Right kidney (tissue), 1 donor: ENCODE measurements around the gene VEGFB.
"Not testable (repeated sequence)": the region's sequence is repeated elsewhere in the genome, so short reads cannot be mapped to it uniquely, and the experiment has no call there.

Source experiments
- DNase-seq: peaks from one replicate; pipeline ENCODE4 v3.0.0-alpha.2; 2016

Gene VEGFB

DNA sequence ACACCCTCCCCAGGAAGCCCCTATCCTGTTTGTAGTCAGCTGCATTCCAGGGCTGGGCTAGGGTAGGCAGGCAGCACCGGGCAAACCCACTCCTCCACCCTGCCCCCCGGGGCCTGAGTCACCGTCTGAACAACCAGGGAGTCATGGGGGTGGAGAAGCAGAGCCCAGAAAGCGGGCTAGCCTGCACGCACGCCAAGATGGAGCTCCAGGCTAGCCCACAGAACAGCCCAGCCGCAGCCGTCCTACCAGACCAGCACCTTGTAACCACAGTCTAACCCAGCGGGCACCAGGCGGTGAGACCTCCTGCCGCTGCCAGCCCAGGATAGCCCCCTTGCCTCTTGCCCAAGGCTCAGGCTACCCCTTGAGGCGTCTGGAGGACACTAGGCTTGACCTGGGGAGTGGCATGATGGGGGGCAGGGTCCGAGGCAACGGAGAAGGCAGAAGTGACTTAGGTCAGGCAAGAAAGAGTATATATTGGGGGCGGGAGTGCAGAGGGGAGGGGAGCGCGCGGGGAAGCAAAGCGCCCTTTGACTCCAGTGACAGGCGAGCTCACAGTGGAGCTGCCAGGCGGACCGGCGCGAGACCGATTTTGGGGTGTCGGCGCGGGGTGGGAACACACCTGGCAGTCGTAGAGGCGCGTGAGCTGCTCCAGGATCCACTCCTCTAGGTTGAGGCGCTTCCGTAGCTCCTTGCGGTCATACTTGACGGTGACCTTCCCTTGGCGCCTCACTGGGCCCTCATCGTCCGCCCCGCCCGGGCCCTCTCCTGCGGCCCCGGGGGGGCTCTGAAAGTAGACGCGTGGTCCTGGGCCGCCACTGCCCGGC is 11.6 kb downstream of the VEGFB start:
- peak; percentile 56 for DNase-seq

DNA sequence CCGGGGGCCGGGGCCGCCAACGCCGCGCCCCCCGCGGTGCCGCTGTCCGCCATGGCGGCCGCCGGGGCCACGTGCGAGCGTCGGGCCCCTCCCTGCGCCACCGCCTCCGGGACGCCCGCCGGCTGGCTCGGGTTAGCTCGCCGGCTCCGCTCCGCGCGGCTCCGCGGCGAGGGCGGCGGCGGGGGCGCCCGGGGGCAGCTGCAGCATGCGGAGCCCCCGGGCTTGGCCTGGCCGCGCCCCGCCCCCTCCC is 12.2 kb downstream of the VEGFB start:
- DNase-seq, result not testable (repeated sequence)

DNA sequence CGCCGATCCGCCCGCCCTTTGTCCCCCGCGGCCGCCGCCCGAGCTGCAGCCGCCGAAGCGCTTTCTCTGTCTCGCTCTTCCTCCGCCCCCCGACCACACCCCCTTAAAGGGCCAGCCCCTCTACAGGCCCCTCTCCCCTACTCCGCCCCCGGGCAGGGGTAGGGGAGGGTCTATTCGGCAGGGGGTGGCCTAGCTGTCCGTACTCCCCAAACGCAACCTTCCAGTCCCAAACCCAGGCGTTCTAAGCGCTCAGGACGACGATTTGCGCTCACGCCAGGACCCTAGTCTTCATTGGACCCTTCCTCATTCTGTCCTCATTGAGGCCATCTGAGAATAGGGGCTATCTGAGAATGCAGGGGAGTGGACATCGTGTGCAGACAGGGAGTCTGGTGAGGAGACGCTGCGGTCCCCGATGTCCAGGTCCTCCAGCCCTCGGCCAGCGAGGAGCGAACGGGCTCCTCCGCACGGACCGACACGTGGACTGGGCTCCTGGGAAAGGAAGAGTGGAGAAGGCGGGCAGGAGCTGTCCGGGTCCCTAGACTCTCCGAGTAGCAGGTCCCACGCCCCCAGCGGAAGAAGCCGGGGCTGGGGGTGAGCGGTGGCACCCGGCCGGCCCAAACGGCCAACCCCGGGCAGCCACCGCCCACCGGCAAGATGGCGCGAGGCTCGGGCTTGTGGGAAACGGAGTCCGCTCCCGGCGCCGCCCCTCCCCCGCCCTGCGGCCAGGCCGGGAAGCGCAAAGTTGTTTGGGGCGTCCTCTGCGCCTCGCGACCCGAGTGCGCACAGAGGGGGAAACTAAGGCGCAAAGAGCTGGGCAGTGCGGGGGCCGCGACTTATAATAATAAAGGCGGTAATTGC is 12.7 kb downstream of the VEGFB start, which contains the start of gene PPP1R14B:
Gene PPP1R14B (minus strand): TSS at position 73 of the 858 bp plus-strand sequence. CDS start 270 bp downstream, outside the sequence.
- peak; percentile 89 for DNase-seq

DNA sequence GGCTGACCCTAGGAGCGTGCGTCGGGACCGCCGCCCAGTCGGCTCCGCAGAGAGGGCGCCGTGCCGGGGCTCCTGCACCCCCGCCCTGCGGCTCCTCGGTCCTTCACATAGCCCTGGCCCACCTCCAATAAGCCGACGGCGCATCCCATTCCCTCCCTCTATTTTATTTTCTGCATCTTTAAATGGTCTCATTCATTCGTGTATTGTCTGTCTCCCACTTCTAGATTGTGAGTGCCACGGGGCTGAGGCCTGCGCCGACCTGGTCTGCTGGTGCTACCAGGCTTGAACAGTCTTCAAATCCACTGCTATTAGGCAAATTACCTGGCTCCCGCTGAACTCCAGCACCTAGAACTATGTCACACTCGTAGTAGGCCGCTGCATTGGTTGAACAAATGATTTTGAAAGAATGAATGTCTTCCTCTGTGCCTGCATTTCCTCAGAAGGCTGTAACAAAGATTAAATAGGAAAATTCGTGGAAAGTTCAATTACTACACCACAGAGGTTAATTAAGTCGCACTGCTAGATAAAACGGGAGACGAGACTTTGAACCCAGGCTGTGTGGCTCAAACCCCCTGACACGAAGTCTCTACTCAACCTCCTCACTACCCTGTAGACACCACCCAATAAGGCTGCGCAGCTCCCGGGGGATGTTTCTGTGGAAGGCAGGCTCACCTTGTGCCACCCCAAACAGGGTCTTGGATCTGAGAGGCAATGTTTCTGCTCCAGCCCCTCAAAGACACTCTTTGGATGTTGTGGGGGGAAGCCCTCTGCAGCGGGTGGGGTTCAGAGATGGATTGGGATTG is 13.5 kb downstream of the VEGFB start:
- peak; percentile 85 for DNase-seq

DNA sequence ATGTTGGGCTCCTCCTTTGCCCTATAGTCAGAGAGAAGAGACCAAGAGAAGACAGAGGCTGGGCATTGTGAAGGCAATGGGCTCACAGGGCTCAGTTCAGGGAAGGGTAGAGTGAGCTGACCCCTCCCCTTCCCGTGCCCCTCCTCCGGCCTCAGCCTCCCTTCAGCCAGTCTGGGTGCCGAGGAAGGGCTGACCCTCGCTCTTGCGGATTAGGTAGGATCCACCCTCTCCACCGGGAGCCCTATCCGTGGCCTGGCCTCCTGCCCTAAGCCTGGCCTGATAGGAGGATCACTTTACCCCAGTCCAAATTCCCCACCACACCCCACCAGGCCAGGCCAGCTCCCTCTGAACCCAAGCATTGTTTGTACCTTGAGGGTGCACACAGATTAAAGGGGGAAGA is 14.2 kb downstream of the VEGFB start:
- DNase-seq, result no peak

DNA sequence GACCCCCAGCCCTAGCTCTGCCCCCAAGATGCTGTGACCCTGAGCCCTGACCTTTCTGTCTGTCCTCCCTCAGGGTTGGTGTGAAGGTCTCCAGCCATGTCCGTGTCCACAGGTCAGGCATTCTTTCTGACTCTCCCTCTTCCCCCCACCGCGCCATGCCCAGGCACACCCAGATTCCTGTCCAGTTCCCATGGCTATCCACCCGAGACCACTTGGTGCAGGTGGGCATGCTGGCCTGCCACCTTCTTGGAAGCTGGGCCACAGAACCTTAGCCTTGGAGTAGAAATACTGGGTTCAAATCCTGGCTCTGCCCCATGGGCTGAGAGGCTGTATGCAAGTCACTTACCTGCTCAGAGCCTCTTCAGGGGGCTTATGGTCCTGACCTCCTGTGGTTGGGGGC is 14.7 kb downstream of the VEGFB start:
- DNase-seq, result no peak

DNA sequence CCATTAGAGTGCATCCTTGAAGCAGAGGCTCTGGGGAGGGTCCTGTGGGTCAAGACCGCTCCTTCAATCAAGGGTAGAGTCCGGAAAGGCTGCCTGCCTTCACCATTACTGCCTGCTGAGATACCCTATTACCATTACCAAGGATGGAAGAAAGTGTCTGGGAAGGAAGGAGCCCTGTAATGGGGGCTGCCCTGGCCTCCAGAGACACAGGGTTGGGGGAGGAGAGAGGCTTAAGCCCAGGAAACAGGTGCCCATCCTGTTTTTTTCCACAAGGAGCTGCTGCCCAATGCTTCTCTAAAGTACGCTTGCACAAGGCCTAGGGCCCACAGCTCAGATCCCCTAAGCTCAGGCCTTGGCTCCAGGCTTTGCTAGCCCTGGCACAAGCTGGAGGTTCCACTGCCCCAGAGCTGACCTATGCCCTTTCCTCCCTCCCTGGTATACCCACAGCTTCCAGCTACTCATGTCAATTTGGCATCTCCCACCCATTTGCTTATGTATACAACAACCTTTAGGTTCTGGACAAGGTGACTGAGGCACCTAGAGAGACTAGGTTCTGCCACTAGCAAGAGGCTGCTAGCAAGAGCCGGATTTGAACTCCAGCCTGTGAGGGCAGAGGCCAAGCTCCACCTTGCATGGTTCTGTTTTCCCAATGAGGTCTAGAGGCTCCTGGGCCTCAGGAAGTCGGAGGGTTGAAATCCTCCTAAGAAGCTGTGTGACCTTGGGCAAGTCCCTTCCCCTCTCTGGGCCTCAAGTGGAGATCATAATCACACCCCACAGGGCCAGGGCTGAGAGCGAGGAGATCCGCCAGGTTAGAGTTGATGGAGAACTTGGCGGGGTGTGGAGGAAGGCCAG is 15.4 kb downstream of the VEGFB start:
- DNase-seq, result no peak

DNA sequence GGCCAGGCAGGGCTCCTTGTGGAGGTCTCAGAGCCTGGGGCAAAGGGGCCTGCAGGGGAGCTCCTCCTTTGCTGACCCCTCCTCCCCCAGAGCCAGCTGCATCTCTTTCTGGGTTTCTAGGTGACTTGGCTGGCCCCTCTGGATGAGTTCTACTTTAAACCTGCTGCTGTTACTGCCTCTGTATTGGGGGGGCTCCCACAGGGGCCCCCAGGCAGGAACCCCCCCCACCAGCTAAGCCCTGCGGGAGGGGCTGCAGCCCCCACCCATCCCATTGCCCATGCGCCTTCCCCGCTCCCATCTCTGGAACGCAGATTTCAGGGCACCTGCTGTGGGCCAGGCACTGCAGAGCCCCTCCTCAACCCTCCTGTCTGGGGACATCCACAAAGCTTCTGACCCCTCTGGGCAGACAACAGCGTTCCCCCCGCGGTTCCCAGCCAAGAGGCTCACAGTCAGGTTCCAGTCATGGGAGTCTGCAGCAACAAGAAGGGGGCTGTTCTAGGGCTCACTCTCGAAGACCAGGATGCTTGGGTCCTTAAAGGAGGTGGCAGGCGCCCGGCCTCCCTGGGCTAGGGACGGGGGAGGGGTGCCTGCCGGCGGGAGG is 16.1 kb downstream of the VEGFB start:
- no peak for DNase-seq

DNA sequence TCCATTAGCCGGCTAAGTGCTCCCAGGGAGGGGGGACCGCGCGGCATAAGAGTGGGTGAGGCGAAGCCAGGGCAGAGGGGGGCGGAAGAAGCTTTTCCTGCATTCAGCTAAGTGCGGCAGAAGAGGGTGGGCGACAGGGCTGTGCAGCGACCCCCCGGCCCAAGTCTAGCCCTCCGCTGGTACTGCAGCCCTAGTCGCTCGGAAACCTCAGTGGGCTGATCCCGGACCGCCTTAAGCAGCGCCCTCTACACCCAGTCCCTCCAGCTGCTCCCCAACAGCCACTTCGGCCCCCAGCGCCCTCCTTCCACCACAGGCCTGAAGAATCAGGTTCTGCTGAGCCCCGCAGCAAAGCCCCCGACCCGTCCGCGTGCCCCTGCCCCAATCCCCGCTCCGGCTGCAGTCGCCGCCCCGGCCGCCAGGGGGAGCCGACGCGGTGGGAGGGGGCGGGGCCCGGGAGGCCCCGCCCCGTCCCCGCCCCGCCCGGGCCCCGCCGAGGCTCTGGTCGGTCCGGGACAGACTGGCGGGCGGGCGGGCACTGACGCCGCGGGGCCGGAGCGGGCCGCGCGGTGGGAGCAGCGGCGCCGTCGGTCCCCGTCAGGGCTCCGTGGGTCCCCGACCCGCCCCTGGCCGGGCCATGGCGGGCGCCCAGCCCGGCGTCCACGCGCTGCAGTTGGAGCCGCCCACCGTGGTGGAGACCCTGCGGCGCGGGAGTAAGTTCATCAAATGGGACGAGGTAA is 16.8 kb downstream of the VEGFB start, which contains the start of gene PLCB3:
Gene PLCB3 (plus strand): TSS at position 515 of the 737 bp plus-strand sequence. CDS start 120 bp downstream, at position 635.
- DNase-seq, result peak; percentile 67

DNA sequence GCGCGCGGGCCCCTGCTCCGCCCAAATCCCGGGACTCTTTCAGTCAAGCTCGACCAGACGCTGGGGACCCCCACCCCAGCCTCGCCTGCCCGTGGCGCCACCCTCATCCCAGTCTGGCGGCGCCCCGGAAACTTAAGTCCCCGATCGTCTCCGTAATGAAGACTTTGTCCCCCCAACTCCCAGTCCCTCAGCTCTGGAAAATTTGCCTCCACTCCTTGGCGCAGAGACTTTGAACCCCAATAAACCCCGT is 17.3 kb downstream of the VEGFB start:
- peak; percentile 65 for DNase-seq

DNA sequence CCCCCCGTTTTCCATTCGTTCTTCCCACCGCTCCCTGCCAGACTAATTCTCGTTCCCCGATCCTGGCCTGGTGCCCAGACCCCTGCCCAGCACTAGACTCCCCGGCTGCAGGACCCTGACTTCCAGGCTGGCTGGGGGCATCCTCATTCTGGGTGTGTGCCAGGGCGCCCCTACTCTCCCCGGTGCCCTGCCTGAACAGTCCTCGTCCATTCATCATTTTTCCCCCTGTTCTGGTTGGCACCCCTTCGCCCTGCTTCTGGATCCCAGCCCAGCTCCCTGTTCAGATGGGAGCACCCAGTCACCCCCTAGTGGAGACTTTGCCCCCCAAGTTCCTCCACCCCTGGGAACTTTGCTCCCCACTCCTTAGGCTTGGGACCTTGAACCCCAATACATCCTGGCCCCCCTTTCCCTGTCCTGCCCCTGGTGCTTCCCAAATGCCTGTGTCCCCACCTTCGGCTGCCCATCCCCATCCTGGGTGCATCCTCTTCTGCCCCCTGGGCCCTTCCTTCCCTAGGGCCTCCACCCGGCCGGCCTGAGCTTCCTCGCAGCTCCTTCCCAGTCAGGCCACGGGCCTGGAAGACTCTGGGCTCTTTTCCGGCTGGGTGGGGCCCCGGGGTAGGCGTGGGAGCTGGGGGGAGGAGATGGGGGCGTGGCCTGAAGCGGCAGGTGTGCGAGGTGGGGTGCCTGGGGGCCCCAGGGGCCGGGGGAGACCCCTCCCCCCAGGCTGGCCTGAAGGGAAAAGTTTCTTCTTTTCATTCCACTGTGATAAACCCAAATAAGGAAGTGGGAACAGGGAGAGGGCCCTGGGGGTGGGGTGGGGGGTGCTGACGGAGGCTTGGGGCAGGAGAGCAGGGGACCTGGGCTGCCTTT is 17.9 kb downstream of the VEGFB start:
- DNase-seq, result peak; percentile 43

DNA sequence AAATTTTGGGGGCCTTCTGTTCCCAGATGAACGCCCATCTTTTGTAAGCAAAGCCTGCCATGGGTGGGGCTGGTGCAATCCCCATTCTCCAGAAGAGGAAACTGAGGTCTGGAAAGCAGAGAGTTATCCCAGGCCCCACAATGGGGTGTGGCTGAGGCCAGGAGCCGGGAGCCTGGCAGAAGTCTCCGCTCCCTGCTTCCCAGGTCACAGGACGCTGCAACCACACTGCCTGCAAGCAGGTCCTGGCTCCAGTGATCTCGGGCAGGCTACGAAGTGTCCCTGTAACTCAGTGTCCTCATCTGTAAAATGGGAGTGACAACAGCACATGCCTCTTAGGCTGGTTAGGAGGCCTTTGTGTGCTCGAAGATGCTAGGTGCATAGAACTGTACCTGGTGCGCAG is 18.7 kb downstream of the VEGFB start:
- DNase-seq, result no peak

DNA sequence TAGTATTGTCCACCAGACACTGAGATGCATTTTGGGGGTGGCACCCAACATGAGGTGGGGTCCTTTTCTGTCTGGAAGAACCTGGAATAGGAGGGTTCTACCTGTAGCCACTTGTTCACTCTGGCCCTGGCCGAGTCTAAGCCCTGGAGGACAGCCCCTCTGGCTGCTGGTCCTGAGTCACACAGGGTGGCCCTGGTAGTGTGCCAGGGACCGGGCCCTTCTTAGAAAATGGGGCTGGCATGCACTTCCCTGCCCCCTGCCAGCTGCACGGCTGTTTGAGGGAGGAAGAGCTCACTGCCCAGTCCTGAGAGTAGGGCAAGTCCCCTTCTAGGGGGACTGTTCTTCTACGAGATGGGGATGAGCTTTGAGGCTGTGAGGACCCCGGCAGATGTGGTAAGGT is 19.1 kb downstream of the VEGFB start:
- DNase-seq, result no peak

DNA sequence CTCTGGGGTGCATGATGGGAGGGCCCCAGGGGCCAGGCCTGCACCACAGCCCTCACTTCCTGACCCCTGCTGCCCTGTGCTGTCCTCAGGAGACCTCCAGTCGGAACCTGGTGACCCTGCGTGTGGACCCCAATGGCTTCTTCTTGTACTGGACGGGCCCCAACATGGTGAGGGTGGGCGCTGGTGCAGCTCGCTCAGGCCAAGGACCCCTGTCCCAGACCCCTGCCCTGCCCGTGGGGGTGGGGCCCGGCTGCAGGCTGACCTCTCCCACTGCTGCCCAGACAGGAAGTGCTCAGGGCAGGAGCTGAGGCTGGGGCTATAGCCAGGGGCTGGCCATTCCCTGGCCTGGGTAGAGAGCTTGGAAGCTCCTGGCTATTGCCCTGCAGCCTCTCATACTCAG is 19.9 kb downstream of the VEGFB start:
- no peak for DNase-seq

DNA sequence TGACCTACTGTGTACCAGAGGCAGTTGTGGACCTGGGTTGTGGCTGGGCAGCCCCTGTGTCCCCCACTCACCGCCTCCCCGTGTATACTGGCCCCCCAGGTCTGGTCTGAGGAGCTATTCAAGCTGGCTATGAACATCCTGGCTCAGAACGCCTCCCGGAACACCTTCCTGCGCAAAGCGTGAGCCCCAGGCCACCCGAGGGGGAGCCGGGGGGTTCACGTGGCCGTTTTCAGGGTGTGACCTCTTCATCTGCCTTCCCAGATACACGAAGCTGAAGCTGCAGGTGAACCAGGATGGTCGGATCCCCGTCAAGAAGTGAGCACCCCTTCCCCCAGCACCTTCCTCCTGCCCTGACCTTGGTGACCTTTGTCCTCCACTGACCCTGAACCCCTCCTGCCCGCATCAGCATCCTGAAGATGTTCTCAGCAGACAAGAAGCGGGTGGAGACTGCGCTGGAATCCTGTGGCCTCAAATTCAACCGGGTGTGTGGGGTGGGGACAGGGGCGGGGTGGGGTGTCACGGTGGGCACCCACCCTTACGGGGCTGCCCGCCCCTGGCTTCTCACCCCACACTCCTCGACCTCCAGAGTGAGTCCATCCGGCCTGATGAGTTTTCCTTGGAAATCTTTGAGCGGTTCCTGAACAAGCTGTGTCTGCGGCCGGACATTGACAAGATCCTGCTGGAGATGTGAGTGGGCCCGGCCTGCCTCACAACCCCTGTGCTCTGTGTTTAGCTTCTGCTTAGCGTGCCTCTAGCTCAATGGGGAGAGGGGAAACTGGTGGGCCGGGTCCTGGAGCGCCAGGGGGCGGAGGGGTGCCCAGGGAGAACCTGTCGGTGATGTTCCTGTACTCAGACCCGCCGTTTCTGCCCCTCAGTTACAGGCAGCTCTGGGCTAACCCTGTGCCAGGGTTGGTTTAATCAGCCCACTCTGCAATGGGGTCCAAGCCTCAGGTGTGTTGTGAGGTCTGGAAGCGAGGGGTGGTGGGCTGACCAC is 21.0 kb downstream of the VEGFB start:
- DNase-seq, result no peak

DNA sequence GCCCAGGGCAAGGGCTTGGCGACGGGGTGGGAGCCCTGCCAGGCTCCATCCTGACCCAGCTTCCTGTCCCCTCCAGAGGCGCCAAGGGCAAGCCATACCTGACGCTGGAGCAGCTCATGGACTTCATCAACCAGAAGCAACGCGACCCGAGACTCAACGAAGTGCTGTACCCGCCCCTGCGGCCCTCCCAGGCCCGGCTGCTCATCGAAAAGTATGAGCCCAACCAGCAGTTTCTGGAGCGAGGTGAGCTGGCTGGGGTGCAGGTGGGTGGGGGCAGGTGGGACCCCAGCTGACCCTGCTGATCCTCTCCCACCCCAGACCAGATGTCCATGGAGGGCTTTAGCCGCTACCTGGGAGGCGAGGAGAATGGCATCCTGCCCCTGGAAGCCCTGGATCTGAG is 21.9 kb downstream of the VEGFB start:
- no peak for DNase-seq

DNA sequence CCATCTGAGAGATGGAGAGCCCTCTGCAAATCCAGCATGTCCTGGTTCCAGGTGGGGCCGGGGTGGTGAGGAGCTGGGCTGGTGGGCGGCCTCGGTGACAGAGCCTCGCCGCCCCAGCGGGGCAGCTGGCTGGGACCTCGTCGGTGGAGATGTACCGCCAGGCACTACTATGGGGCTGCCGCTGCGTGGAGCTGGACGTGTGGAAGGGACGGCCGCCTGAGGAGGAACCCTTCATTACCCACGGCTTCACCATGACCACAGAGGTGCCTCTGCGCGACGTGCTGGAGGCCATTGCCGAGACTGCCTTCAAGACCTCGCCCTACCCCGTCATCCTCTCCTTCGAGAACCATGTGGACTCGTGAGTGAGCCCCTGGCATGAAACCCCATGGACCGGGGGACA is 24.0 kb downstream of the VEGFB start:
- DNase-seq, result no peak

DNA sequence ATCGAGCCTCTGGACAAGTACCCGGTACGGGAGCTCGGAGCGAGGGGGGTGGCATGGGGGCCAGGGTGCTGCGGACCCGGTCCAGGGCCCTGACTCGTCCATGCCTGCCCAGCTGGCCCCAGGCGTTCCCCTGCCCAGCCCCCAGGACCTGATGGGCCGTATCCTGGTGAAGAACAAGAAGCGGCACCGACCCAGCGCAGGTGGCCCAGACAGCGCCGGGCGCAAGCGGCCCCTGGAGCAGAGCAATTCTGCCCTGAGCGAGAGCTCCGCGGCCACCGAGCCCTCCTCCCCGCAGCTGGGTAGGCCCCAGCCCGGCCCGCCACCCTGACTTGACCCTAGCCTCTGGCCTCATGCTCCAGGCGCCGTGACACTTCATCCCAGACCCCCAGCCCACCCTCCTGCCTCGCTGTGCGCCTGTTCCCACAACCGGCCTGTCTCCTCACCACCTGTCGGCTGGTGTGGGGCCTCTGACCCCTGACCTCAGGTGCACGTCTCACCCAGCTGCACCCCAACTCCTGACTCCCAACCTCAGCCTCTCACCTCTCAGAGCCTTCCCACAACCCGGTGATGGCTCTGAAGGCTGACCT is 24.7 kb downstream of the VEGFB start:
- no peak for DNase-seq
